SK-N-SH (cell line): ENCODE measurements around the gene FBXO17. TPM values are rescaled to one million over a fixed set of nuclear protein-coding genes. Genes with fewer than 3 reads are reported as not detected.

Source experiments
- CTCF ChIA-PET: fragments of 300-600, 350-600 bp; formaldehyde crosslinking; extraction: SDS; loops from one replicate; lab custom pipeline; 2021; lab: Yijun Ruan, JAX
- POLR2A ChIA-PET: fragments of 350-600 bp; sonication (Branson Sonifier 250); formaldehyde crosslinking; extraction: SDS; loops from one replicate; lab custom pipeline; 2020; ENCODE audit warnings: antibody characterized with exemption, inconsistent platforms; lab: Yijun Ruan, JAX
- DNase-seq: peaks from one replicate; pipeline ENCODE4 v3.0.0; 2012
- H2AFZ ChIP-seq: fragments of 200-600 bp; sonication (generic); 2 replicates; pipeline ENCODE4 v1.8.1; 2016; ENCODE audit warnings: antibody characterized with exemption, mild to moderate bottlenecking, low read depth
- H3F3A ChIP-seq: fragments of 200-600 bp; sonication (generic); replicated peaks from 2 replicates; pipeline ENCODE3; 2016; ENCODE audit warnings: antibody characterized with exemption, mild to moderate bottlenecking; ENCODE audit not compliant: insufficient read depth
- H3K27ac ChIP-seq, 2 experiments: fragments of 200-500 bp in 1 of 2; fragments of 200-600 bp in 1 of 2; sonication (Bioruptor generic) in 1 of 2; sonication (generic), shearing (Covaris generic) in 1 of 2; 2 replicates each; pipeline versions ENCODE4 v1.5.1 to v1.6.1; 2014 to 2016; ENCODE audit warnings: low read depth in 2 of 2, inconsistent platforms in 1 of 2, low read length in 1 of 2, mild to moderate bottlenecking in 1 of 2, mixed read lengths in 1 of 2
- H3K27me3 ChIP-seq: fragments of 200-600 bp; sonication (generic), shearing (Covaris generic); 2 replicates; pipeline ENCODE4 v1.6.1; 2016; ENCODE audit warnings: mixed run types; ENCODE audit not compliant: insufficient read depth
- H3K36me3 ChIP-seq, 2 experiments: fragments of 200-500 bp in 1 of 2; fragments of 200-600 bp in 1 of 2; sonication (Bioruptor generic) in 1 of 2; sonication (generic) in 1 of 2; replicated peaks in 1 of 2; 2 replicates each; pipeline versions ENCODE3 to v1.5.1; 2014 to 2016; ENCODE audit warnings: low read length in 1 of 2, mild to moderate bottlenecking in 1 of 2; ENCODE audit not compliant: insufficient read depth in 2 of 2, control insufficient read depth in 1 of 2
- H3K4me1 ChIP-seq, 2 experiments: fragments of 200-500 bp in 1 of 2; fragments of 200-600 bp in 1 of 2; sonication (Bioruptor generic) in 1 of 2; sonication (generic), shearing (Covaris generic) in 1 of 2; 2 replicates each; pipeline versions ENCODE4 v1.5.1 to v1.6.1; 2014 to 2016; ENCODE audit warnings: low read depth in 1 of 2, low read length in 1 of 2, mixed run types in 1 of 2; ENCODE audit not compliant: insufficient read depth in 2 of 2, control insufficient read depth in 1 of 2
- H3K4me2 ChIP-seq: fragments of 200-600 bp; sonication (generic), shearing (Covaris generic); 2 replicates; pipeline ENCODE4 v1.6.1; 2017; ENCODE audit warnings: mixed run types
- H3K4me3 ChIP-seq, 2 experiments: fragments of 200-500 bp in 1 of 2; fragments of 200-600 bp in 1 of 2; sonication (Bioruptor generic) in 1 of 2; sonication (generic), shearing (Covaris generic) in 1 of 2; 2 replicates each; pipeline versions ENCODE4 v1.5.1 to v1.8.1; 2014 to 2016; ENCODE audit warnings: low read depth in 2 of 2, inconsistent platforms in 1 of 2, low read length in 1 of 2, mild to moderate bottlenecking in 1 of 2, mixed read lengths in 1 of 2, moderate library complexity in 1 of 2
- H3K79me2 ChIP-seq: fragments of 200-600 bp; sonication (generic); 2 replicates; pipeline ENCODE4 v1.8.1; 2017; ENCODE audit warnings: mild to moderate bottlenecking; ENCODE audit not compliant: insufficient read depth
- H3K9ac ChIP-seq: fragments of 200-600 bp; sonication (generic); 2 replicates; pipeline ENCODE4 v1.6.1; 2017; ENCODE audit warnings: mixed run types
- H3K9me2 ChIP-seq: fragments of 200-600 bp; sonication (generic); 2 replicates; pipeline ENCODE4 v1.6.1; 2017; ENCODE audit warnings: mixed run types
- H3K9me3 ChIP-seq: fragments of 200-600 bp; sonication (generic); 2 replicates; pipeline ENCODE4 v1.6.1; 2017; ENCODE audit warnings: mixed run types, mild to moderate bottlenecking, moderate library complexity
- H4K20me1 ChIP-seq: fragments of 200-600 bp; sonication (generic); 2 replicates; pipeline ENCODE4 v1.6.1; 2017; ENCODE audit warnings: mild to moderate bottlenecking, mixed run types; ENCODE audit not compliant: insufficient read depth
- CHD2 ChIP-seq: fragments of 150-350 bp; IDR thresholded peaks from 2 replicates; pipeline ENCODE4 v1.6.1; 2018; ENCODE audit warnings: low read length; ENCODE audit not compliant: partially characterized antibody
- ELF1 ChIP-seq: IDR thresholded peaks from 2 replicates; pipeline ENCODE4 v1.4.0; 2012
- EZH2phosphoT487 ChIP-seq: fragments of 200-600 bp; sonication (generic); IDR thresholded peaks from 2 replicates; pipeline ENCODE4 v1.6.1; 2017; ENCODE audit warnings: low read depth, mixed run types, mild to moderate bottlenecking, antibody characterized with exemption, moderate library complexity, borderline replicate concordance
- FOXM1 ChIP-seq: IDR thresholded peaks from 2 replicates; pipeline ENCODE4 v1.4.0; 2012; ENCODE audit warnings: low read depth, mild to moderate bottlenecking
- GABPA ChIP-seq: IDR thresholded peaks from 2 replicates; pipeline ENCODE4 v1.4.0; 2012; ENCODE audit warnings: low read depth, mild to moderate bottlenecking
- MXI1 ChIP-seq: IDR thresholded peaks from 2 replicates; pipeline ENCODE4 v1.6.1; 2012; ENCODE audit warnings: mild to moderate bottlenecking, low read depth, low read length, improper control_type of control experiment
- NFIC ChIP-seq: IDR thresholded peaks from 2 replicates; pipeline ENCODE4 v1.4.0; 2012; ENCODE audit warnings: borderline replicate concordance
- NRF1 ChIP-seq: IDR thresholded peaks from 2 replicates; pipeline ENCODE4 v1.6.1; 2012; ENCODE audit warnings: low read depth, mild to moderate bottlenecking, low read length
- POLR2AphosphoS5 ChIP-seq: IDR thresholded peaks from 2 replicates; pipeline ENCODE4 v1.6.1; 2012; ENCODE audit warnings: low read depth, low read length
- RAD21 ChIP-seq: IDR thresholded peaks from 2 replicates; pipeline ENCODE4 v1.6.1; 2012; ENCODE audit warnings: mild to moderate bottlenecking, low read length
- RCOR1 ChIP-seq: fragments of 150-350 bp; IDR thresholded peaks from 2 replicates; pipeline ENCODE4 v1.6.1; 2017; ENCODE audit warnings: antibody characterized with exemption, low read length
- RFX5 ChIP-seq: IDR thresholded peaks from 2 replicates; pipeline ENCODE4 v1.6.1; 2012; ENCODE audit warnings: mild to moderate bottlenecking, improper control_type of control experiment, low read length
- SIN3A ChIP-seq: IDR thresholded peaks from 2 replicates; pipeline ENCODE4 v1.6.1; 2012; ENCODE audit warnings: low read depth, mild to moderate bottlenecking, low read length, moderate library complexity, borderline replicate concordance
- TEAD4 ChIP-seq: IDR thresholded peaks from 2 replicates; pipeline ENCODE4 v1.4.0; 2012; ENCODE audit warnings: mild to moderate bottlenecking, borderline replicate concordance; ENCODE audit not compliant: insufficient read depth
- WGBS: methylation state at CpG from one replicate; pipeline ENCODE4 v1.1.6; 2017; ENCODE audit warnings: low lambda C conversion rate; 5-methylcytosine and 5-hydroxymethylcytosine counted together
- polyA plus RNA-seq, 3 experiments: library from polyadenylated mRNA; depleted of rRNA; stranded (reverse); fragments of >200 nt; gene quantifications; 2 replicates each; pipeline ENCODE4 v1.2.3, GENCODE V29; 2012
- TF ChIP-seq, protein P1 (sequence below): fragments of 150-350 bp; IDR thresholded peaks from 2 replicates; pipeline ENCODE4 v1.6.1; 2016; ENCODE audit warnings: mild to moderate bottlenecking, low read depth, low read length
- TF ChIP-seq, protein P2 (sequence below): fragments of 150-350 bp; IDR thresholded peaks from 2 replicates; pipeline ENCODE4 v1.6.1; 2017; ENCODE audit warnings: antibody characterized with exemption, low read length, low read depth, borderline replicate concordance
- TF ChIP-seq, protein P3 (sequence below): fragments of 200-600 bp; sonication (generic); IDR thresholded peaks from 2 replicates; pipeline ENCODE4 v1.6.1; 2017; ENCODE audit warnings: antibody characterized with exemption, mild to moderate bottlenecking, moderate library complexity
- TF ChIP-seq, protein P4 (sequence below): IDR thresholded peaks from 2 replicates; pipeline ENCODE4 v1.4.0; 2012; ENCODE audit warnings: low read depth, borderline replicate concordance

FBXO17 gene
- polyA plus RNA-seq, 1 of the 3 experiments (the other 2 are of a cell fraction): 40.7 TPM

DNA sequence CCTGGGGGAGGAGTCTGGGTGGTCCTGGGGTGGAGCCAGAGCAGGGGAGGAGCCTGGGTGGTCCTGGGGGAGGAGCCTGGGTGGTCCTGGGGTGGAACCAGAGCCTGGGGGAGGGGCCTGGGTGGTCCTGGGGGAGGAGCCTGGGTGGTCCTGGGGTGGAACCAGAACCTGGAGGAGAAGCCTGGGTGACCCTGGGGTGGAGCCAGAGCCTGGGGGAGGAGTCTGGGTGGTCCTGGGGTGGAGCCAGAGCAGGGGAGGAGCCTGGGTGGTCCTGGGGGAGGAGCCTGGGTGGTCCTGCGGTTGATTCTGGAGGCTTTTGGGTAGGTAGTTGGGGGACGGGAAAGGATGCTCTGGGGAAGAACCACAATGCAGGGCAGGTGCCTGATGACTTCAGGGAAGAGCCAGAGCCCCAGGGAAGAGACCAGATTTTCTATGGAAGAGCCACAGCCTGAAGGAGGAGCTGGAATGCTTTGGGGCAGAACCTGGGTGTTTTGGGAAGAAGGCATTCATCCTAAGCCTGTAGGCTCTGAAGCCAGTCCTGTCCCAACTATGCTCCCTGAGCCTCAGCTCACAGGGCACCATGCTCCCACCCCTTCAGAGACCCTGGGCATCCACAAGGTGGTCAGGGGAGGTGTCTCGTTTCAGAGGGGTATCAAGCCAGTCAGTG is 29.8 kb downstream of the FBXO17 start:
- Histone ChIP-seq H3K4me3 (no peak overlapping the region), H2AFZ (no peak overlapping the region), H3K27ac (no peak overlapping the region), H3F3A (peaks cover 8% of the 10 kb centered on the region), H3K79me2 (no peaks in the 10 kb centered on the region), H4K20me1 (no peaks in the 10 kb centered on the region), H3K4me2 (no peak overlapping the region), H3K27me3 (no peaks in the 10 kb centered on the region), H3K36me3 (peaks cover 5 to 15% of the 10 kb centered on the region in 2 experiments), H3K9ac (no peak overlapping the region), H3K4me1 (peaks cover 0 to 7% of the 10 kb centered on the region in 2 experiments; a peak in 1 of 4 replicates), H3K9me3 (no peaks in the 10 kb centered on the region), H3K9me2 (no peaks in the 10 kb centered on the region)
- POLR2A ChIA-PET: no interaction called here
- 87% methylated on average over 3 of the region's 3 CpGs for WGBS
- no peak for DNase-seq
- CTCF ChIA-PET: interaction anchor here (1.7 kb wide), 1 partner anchor 16 kb away, joined by 3 read pairs; no protein-coding TSS in a partner anchor
- no peak for TF ChIP-seq TEAD4
- TF ChIP-seq, protein P1, sequence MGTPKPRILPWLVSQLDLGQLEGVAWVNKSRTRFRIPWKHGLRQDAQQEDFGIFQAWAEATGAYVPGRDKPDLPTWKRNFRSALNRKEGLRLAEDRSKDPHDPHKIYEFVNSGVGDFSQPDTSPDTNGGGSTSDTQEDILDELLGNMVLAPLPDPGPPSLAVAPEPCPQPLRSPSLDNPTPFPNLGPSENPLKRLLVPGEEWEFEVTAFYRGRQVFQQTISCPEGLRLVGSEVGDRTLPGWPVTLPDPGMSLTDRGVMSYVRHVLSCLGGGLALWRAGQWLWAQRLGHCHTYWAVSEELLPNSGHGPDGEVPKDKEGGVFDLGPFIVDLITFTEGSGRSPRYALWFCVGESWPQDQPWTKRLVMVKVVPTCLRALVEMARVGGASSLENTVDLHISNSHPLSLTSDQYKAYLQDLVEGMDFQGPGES: no peak
- no peak for TF ChIP-seq CHD2
- TF ChIP-seq SIN3A: no peak
- TF ChIP-seq RFX5: no peak
- no peak for TF ChIP-seq RAD21
- no peak for TF ChIP-seq MXI1
- TF ChIP-seq, protein P2, sequence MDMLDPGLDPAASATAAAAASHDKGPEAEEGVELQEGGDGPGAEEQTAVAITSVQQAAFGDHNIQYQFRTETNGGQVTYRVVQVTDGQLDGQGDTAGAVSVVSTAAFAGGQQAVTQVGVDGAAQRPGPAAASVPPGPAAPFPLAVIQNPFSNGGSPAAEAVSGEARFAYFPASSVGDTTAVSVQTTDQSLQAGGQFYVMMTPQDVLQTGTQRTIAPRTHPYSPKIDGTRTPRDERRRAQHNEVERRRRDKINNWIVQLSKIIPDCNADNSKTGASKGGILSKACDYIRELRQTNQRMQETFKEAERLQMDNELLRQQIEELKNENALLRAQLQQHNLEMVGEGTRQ: no peak
- TF ChIP-seq EZH2phosphoT487: no peak
- TF ChIP-seq ELF1: no peak
- TF ChIP-seq NRF1: no peak
- TF ChIP-seq FOXM1: no peak
- no peak for TF ChIP-seq NFIC

DNA sequence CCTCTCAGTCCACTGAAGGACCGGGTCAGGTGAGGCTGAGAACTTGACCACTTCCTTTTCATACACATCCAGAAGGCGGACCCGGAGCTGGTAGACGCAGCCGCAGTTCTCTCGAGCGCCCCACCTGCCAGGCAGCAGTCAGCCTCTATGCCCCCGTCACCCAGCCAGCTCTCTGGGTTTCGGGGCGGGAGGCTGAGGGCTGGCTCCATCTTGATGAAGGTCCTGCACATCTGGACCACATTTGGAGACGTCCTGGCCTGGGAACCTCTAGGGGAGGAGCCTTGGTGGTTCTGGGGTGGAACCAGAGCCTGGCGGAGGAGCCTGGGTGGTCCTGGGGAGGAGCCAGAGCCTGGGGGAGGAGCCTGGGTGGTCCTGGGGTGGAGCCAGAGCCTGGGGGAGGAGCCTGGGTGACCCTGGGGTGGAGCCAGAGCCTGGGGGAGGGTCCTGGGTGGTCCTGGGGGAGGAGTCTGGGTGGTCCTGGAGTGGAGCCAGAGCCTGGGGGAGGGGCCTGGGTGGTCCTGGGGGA is 30.5 kb downstream of the FBXO17 start:
- Histone ChIP-seq H3K9me2 (no peaks in the 10 kb centered on the region), H3F3A (peaks cover 8% of the 10 kb centered on the region), H3K27ac (no peak overlapping the region), H3K4me1 (peaks cover 0 to 8% of the 10 kb centered on the region in 2 experiments; a peak in 1 of 4 replicates), H4K20me1 (no peaks in the 10 kb centered on the region), H3K9me3 (no peaks in the 10 kb centered on the region), H3K36me3 (peaks cover 5 to 15% of the 10 kb centered on the region in 2 experiments), H2AFZ (no peak overlapping the region), H3K79me2 (no peaks in the 10 kb centered on the region), H3K27me3 (no peaks in the 10 kb centered on the region), H3K4me3 (no peak overlapping the region), H3K9ac (no peak overlapping the region), H3K4me2 (no peak overlapping the region)
- ChIA-PET POLR2A (no interaction called here), CTCF (no interaction called here)
- 93% methylated on average over 7 of the region's 12 CpGs for WGBS
- peak; percentile 65 for DNase-seq
- TF ChIP-seq, protein P3, sequence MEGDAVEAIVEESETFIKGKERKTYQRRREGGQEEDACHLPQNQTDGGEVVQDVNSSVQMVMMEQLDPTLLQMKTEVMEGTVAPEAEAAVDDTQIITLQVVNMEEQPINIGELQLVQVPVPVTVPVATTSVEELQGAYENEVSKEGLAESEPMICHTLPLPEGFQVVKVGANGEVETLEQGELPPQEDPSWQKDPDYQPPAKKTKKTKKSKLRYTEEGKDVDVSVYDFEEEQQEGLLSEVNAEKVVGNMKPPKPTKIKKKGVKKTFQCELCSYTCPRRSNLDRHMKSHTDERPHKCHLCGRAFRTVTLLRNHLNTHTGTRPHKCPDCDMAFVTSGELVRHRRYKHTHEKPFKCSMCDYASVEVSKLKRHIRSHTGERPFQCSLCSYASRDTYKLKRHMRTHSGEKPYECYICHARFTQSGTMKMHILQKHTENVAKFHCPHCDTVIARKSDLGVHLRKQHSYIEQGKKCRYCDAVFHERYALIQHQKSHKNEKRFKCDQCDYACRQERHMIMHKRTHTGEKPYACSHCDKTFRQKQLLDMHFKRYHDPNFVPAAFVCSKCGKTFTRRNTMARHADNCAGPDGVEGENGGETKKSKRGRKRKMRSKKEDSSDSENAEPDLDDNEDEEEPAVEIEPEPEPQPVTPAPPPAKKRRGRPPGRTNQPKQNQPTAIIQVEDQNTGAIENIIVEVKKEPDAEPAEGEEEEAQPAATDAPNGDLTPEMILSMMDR: no peak
- TF ChIP-seq POLR2AphosphoS5 (no peak), RCOR1 (no peak), GABPA (no peak)
- TF ChIP-seq, protein P4, sequence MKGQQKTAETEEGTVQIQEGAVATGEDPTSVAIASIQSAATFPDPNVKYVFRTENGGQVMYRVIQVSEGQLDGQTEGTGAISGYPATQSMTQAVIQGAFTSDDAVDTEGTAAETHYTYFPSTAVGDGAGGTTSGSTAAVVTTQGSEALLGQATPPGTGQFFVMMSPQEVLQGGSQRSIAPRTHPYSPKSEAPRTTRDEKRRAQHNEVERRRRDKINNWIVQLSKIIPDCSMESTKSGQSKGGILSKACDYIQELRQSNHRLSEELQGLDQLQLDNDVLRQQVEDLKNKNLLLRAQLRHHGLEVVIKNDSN: no peak
